HepG2 (cell line): ENCODE results near the gene SARS2. TPM values are rescaled to one million over a fixed set of nuclear protein-coding genes. Genes with fewer than 3 reads are reported as not detected.

ENCODE experiments used
- ATAC-seq: fragments of 200-7000 bp; cut with Tn5 transposase; 3 replicates; pipeline ENCODE4 v1.9.1; 2020; ENCODE audit warnings: mild to moderate bottlenecking, moderate library complexity
- BruUV-seq: library from RNA; stranded (reverse); fragments of 400-500 nt; replicated peaks from 2 replicates; lab custom pipeline; 2021; lab: Mats Ljungman, UMichigan
- CTCF ChIA-PET: fragments of 300-600 bp; formaldehyde crosslinking; extraction: SDS; loops from one replicate; lab custom pipeline; 2021; ENCODE audit warnings: low total read pairs, inconsistent platforms, low intra/inter-chr PET ratio; lab: Yijun Ruan, JAX
- POLR2A ChIA-PET: fragments of 350-600 bp; sonication (Branson Sonifier 250); formaldehyde crosslinking; loops from one replicate; lab custom pipeline; 2020; ENCODE audit warnings: antibody characterized with exemption, inconsistent platforms; lab: Yijun Ruan, JAX
- DNase-seq: peaks from one replicate; pipeline ENCODE4 v3.0.0-alpha.2; 2015; ENCODE audit warnings: low spot score
- FAIRE-seq: peaks from 3 replicates; lab custom pipeline; 2011; peaks lifted over from hg19 to GRCh38; lab: Jason Lieb, UNC
- H2AFZ ChIP-seq: one replicate; pipeline ENCODE4 v1.6.1; 2011; ENCODE audit warnings: low read length, inconsistent platforms
- H3K27ac ChIP-seq: fragments of 300-600 bp; 3 replicates; pipeline ENCODE4 v1.8.0; 2011; ENCODE audit warnings: mixed run types, mild to moderate bottlenecking, mixed read lengths, low read length, inconsistent platforms; ENCODE audit not compliant: insufficient read depth; ENCODE audit errors: extremely low read length
- H3K27me3 ChIP-seq, 2 experiments: fragments of 200-600 bp in 1 of 2; 2 replicates in 1 of 2; 3 replicates in 1 of 2; pipeline versions ENCODE4 v1.6.0 to v1.8.0; 2011; ENCODE audit warnings: low read length in 2 of 2, mild to moderate bottlenecking in 2 of 2, moderate library complexity in 2 of 2, inconsistent platforms in 1 of 2; ENCODE audit not compliant: insufficient read depth in 2 of 2, control insufficient read depth in 1 of 2
- H3K36me3 ChIP-seq, 2 experiments: fragments of 200-600 bp in 1 of 2; replicated peaks in 1 of 2; 2 replicates in 1 of 2; 3 replicates in 1 of 2; pipeline versions ENCODE4 v1.5.1 to v1.8.0; 2011; ENCODE audit warnings: low read length in 2 of 2, inconsistent platforms in 1 of 2; ENCODE audit not compliant: insufficient read depth in 2 of 2, control insufficient read depth in 1 of 2
- H3K4me1 ChIP-seq: 2 replicates; pipeline ENCODE4 v1.5.1; 2012; ENCODE audit warnings: low read length, inconsistent platforms; ENCODE audit not compliant: insufficient read depth
- H3K4me2 ChIP-seq: 2 replicates; pipeline ENCODE4 v1.6.0; 2011; ENCODE audit warnings: low read depth, low read length, inconsistent platforms
- H3K4me3 ChIP-seq, 3 experiments: fragments of 200-600 bp in 1 of 3; sonication (generic), shearing (Covaris generic) in 1 of 3; replicated peaks in 1 of 3; 2 replicates each; pipeline ENCODE4 v1.5.1; 2011 to 2016; ENCODE audit warnings: low read length in 3 of 3, inconsistent platforms in 2 of 3, low read depth in 2 of 3, mild to moderate bottlenecking in 2 of 3, control low read depth in 1 of 3, mixed read lengths in 1 of 3; ENCODE audit not compliant: insufficient read depth in 1 of 3
- H3K79me2 ChIP-seq: one replicate; pipeline ENCODE4 v1.6.1; 2011; ENCODE audit warnings: low read length, inconsistent platforms; ENCODE audit not compliant: insufficient read depth
- H3K9ac ChIP-seq: 2 replicates; pipeline ENCODE4 v1.6.0; 2011; ENCODE audit warnings: mild to moderate bottlenecking, low read depth, low read length, inconsistent platforms; ENCODE audit not compliant: insufficient read depth
- H3K9me3 ChIP-seq: 2 replicates; pipeline ENCODE4 v1.5.1; 2012; ENCODE audit warnings: mild to moderate bottlenecking, low read length
- H4K20me1 ChIP-seq: 2 replicates; pipeline ENCODE4 v1.6.0; 2011; ENCODE audit warnings: inconsistent platforms, mild to moderate bottlenecking, low read length, moderate library complexity; ENCODE audit not compliant: insufficient read depth
- CREB3 ChIP-seq: sonication (generic); formaldehyde crosslinking; IDR thresholded peaks from 2 replicates; pipeline ENCODE4 v1.5.0; 2020; ENCODE audit warnings: missing genetic modification reagents
- FIP1L1 ChIP-seq: fragments of 200-400 bp; formaldehyde crosslinking; IDR thresholded peaks from 2 replicates; pipeline ENCODE4 v1.6.1; 2018; ENCODE audit warnings: low read depth, mild to moderate bottlenecking, low read length, moderate library complexity, borderline replicate concordance; ENCODE audit not compliant: insufficient read depth
- REST ChIP-seq, 2 experiments: IDR thresholded peaks; 2 replicates each; pipeline ENCODE4 v1.6.1; 2011 to 2012; ENCODE audit warnings: low read length in 2 of 2, borderline replicate concordance in 1 of 2, low read depth in 1 of 2, mild to moderate bottlenecking in 1 of 2, moderate library complexity in 1 of 2
- ZEB1 ChIP-seq: IDR thresholded peaks from 2 replicates; pipeline ENCODE4 v1.6.1; 2012; ENCODE audit warnings: mild to moderate bottlenecking, low read depth, inconsistent platforms; ENCODE audit not compliant: insufficient replicate concordance
- ZNF17 ChIP-seq: sonication (generic); formaldehyde crosslinking; IDR thresholded peaks from 2 replicates; pipeline ENCODE4 v1.5.0; 2020; ENCODE audit warnings: mild to moderate bottlenecking, missing genetic modification reagents
- ZNF407 ChIP-seq: sonication (generic); formaldehyde crosslinking; IDR thresholded peaks from one replicate; pipeline ENCODE4 v1.5.1; 2020; ENCODE audit warnings: mild to moderate bottlenecking, missing genetic modification reagents; ENCODE audit errors: not compliant biosample characterization
- ZNF7 ChIP-seq: IDR thresholded peaks from 2 replicates; pipeline ENCODE4 v1.6.1; 2016; ENCODE audit warnings: missing biosample characterization, missing genetic modification reagents
- WGBS: methylation state at CpG from one replicate; pipeline ENCODE4 v1.1.6; 2017; ENCODE audit warnings: low lambda C conversion rate; 5-methylcytosine and 5-hydroxymethylcytosine counted together
- in situ Hi-C: cut with HindIII; loops from 2 replicates; pipeline ENCODE4 v1.10.0; 2017; ENCODE audit warnings: low pct_unique_long_range_greater_than_20kb; ENCODE audit not compliant: extremely low pct_ligation_motif_present
- intact Hi-C: fragments of 100-400 bp; cut with micrococcal nuclease; formaldehyde crosslinking; loops from one replicate; pipeline ENCODE4 v1.10.0; 2022; ENCODE audit not compliant: unreplicated experiment
- polyA plus RNA-seq, 8 experiments: library from polyadenylated mRNA; depleted of rRNA in 3 of 8; stranded (reverse) in 7 of 8; unstranded in 1 of 8; fragments of >200 nt; fragmentation: Illumina TruSeq in 4 of 8; extraction: Trizol in 4 of 8; gene quantifications; 2 replicates each; pipeline versions ENCODE4 v1.2.1 to v1.2.3, GENCODE V29; 2011 to 2016; ENCODE audit warnings: low read depth in 4 of 8, missing spikeins in 1 of 8, mixed read lengths in 1 of 8; ENCODE audit not compliant: insufficient read depth in 1 of 8
- total RNA-seq, 5 experiments: library from RNA; depleted of rRNA; stranded (reverse); fragments of >200 nt; fragmentation: Illumina TruSeq; extraction: Trizol; gene quantifications; 2 replicates each; pipeline ENCODE4 v1.2.3, GENCODE V29; 2016; ENCODE audit warnings: low read depth in 1 of 5
- TF ChIP-seq, protein P1 (sequence below): sonication (generic); formaldehyde crosslinking; IDR thresholded peaks from 2 replicates; pipeline ENCODE4 v1.8.1; 2022; ENCODE audit warnings: mild to moderate bottlenecking, missing genetic modification reagents

Gene SARS2
- total and polyA plus RNA-seq, 2 of the 13 experiments (the other 11 are each of a cell fraction or from before 2014, with no cell fraction given), result 40.0 to 48.6 TPM

GRCh38 chr19:38892841-38893240 is 37.7 kb downstream of the SARS2 start (continued):
- TF ChIP-seq ZNF407 (CRISPR knock-in tag) (no peak), ZEB1 (no peak)

DNA sequence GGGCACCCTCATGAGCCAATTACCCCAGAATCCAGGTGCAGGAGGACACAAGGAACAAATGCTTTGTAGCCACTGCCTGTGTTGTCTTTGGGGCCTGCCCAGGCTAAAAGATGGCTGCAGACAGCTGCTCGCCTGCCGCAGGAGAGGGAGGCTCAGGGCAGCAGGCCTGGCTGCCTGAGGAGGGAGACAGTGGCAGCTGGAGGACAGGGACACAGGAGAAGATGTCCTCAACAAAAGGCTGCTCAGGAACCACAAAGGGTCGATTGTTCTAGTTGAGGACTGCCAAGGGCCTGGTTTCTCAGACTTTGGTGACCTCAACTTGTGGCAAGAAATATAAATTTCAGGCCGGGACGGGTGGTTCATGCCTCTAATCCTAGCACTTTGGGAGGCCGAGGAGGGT is 38.8 kb downstream of the SARS2 start:
- in situ Hi-C loops, result no loop called here
- Histone ChIP-seq H3K27ac (no peak overlapping the region), H3K4me2 (no peak overlapping the region), H3K79me2 (no peaks in the 10 kb centered on the region), H3K4me1 (no peaks in the 10 kb centered on the region), H3K9ac (no peak overlapping the region), H3K27me3 (no peaks in the 10 kb centered on the region), H4K20me1 (no peaks in the 10 kb centered on the region), H3K36me3 (peaks cover 0 to 2% of the 10 kb centered on the region in 2 experiments; a peak in 3 of 5 replicates), H3K4me3 (no peak overlapping the region), H3K9me3 (no peaks in the 10 kb centered on the region), H2AFZ (no peak overlapping the region)
- BruUV-seq, result no TSS peak
- 84% methylated on average over 6 of the region's 6 CpGs for WGBS
- DNase-seq (no peak), ATAC-seq (no peak), FAIRE-seq (no peak)
- POLR2A ChIA-PET, result interaction anchor here (0.5 kb wide), 1 partner anchor 14 kb away, joined by 3 read pairs; no protein-coding TSS in a partner anchor
- CTCF ChIA-PET, result no interaction called here
- intact Hi-C loops, result no loop called here
- no peak for TF ChIP-seq ZNF17 (CRISPR knock-in tag)
- TF ChIP-seq REST (IDR thresholded peaks at IDR 0.05; ENCODE audit: borderline replicate concordance in 1 of 2, low read depth in 1 of 2, low read length in 2 of 2), result no peak
- no peak for TF ChIP-seq ZNF7 (CRISPR knock-in tag)
- TF ChIP-seq, protein P1, sequence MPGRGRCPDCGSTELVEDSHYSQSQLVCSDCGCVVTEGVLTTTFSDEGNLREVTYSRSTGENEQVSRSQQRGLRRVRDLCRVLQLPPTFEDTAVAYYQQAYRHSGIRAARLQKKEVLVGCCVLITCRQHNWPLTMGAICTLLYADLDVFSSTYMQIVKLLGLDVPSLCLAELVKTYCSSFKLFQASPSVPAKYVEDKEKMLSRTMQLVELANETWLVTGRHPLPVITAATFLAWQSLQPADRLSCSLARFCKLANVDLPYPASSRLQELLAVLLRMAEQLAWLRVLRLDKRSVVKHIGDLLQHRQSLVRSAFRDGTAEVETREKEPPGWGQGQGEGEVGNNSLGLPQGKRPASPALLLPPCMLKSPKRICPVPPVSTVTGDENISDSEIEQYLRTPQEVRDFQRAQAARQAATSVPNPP, result no peak
- TF ChIP-seq CREB3, result no peak
- no peak for TF ChIP-seq FIP1L1
